A673 (cell line): ENCODE measurements around the gene HIKESHI. TPM values are rescaled to one million over a fixed set of nuclear protein-coding genes. Genes with fewer than 3 reads are reported as not detected.

ENCODE experiments used
- BruUV-seq: library from RNA; stranded (reverse); fragments of 400-500 nt; replicated peaks from 2 replicates; lab custom pipeline; 2021; lab: Mats Ljungman, UMichigan
- CTCF ChIA-PET: fragments of 300-600 bp; sonication (Branson Sonifier 250); formaldehyde crosslinking; loops from one replicate; lab custom pipeline; 2022; ENCODE audit warnings: antibody characterized with exemption; lab: Charles Lee
- POLR2A ChIA-PET: fragments of 300-600 bp; sonication (Branson Sonifier 250); formaldehyde crosslinking; loops from one replicate; lab custom pipeline; 2022; ENCODE audit warnings: antibody characterized with exemption; ENCODE audit not compliant: low non-redundant PET; lab: Charles Lee
- DNase-seq: peaks from one replicate; pipeline ENCODE4 v3.0.0-alpha.2; 2015; ENCODE audit warnings: low spot score
- H3K27ac ChIP-seq: fragments of 200-600 bp; sonication (generic); 2 replicates; pipeline ENCODE4 v1.5.1; 2016; ENCODE audit warnings: mixed run types, low read depth, mild to moderate bottlenecking, mixed read lengths, antibody characterized with exemption, low read length; ENCODE audit not compliant: poor library complexity, severe bottlenecking
- H3K27me3 ChIP-seq: fragments of 200-600 bp; sonication (generic); replicated peaks from 2 replicates; pipeline ENCODE4 v1.6.1; 2017; ENCODE audit warnings: mixed run types, low read depth, mild to moderate bottlenecking, mixed read lengths, antibody characterized with exemption, low read length; ENCODE audit not compliant: insufficient read depth, poor library complexity
- H3K36me3 ChIP-seq: fragments of 200-600 bp; sonication (generic); 2 replicates; pipeline ENCODE4 v1.6.1; 2016; ENCODE audit warnings: mixed run types, mild to moderate bottlenecking, mixed read lengths, antibody characterized with exemption, low read length; ENCODE audit not compliant: insufficient read depth, poor library complexity, severe bottlenecking
- H3K4me1 ChIP-seq: fragments of 200-600 bp; sonication (generic); 2 replicates; pipeline ENCODE4 v1.6.1; 2017; ENCODE audit warnings: mixed run types, mild to moderate bottlenecking, mixed read lengths, antibody characterized with exemption, low read length; ENCODE audit not compliant: insufficient read depth, poor library complexity, severe bottlenecking
- H3K4me3 ChIP-seq: fragments of 200-600 bp; sonication (generic); 2 replicates; pipeline ENCODE4 v1.5.1; 2016; ENCODE audit warnings: low read depth, mixed run types, mild to moderate bottlenecking, mixed read lengths, low read length; ENCODE audit not compliant: poor library complexity, severe bottlenecking
- H3K9me3 ChIP-seq: fragments of 200-600 bp; sonication (generic); 2 replicates; pipeline ENCODE4 v1.6.1; 2016; ENCODE audit warnings: mixed run types, low read depth, mild to moderate bottlenecking, mixed read lengths, antibody characterized with exemption, low read length; ENCODE audit not compliant: poor library complexity, severe bottlenecking
- EZH2 ChIP-seq: fragments of 200-600 bp; sonication (generic); IDR thresholded peaks from 2 replicates; pipeline ENCODE4 v1.6.1; 2017; ENCODE audit warnings: borderline replicate concordance, low read depth, mild to moderate bottlenecking, mixed read lengths, antibody characterized with exemption, low read length; ENCODE audit not compliant: poor library complexity, severe bottlenecking
- intact Hi-C: fragments of 100-400 bp; cut with micrococcal nuclease; formaldehyde crosslinking; loops from one replicate; pipeline ENCODE4 v1.10.0; 2022; ENCODE audit not compliant: unreplicated experiment
- total RNA-seq: library from RNA; stranded (reverse); gene quantifications from 2 replicates; pipeline ENCODE4 v1.2.3, GENCODE V29; 2021
- TF ChIP-seq, protein P1 (sequence below): fragments of 300-800, 200-600 bp; sonication (generic); conservative IDR thresholded peaks from 2 replicates; pipeline ENCODE4 v1.5.1; 2017; ENCODE audit warnings: low read depth, mild to moderate bottlenecking, antibody characterized with exemption, low read length, moderate library complexity, mixed read lengths

Gene HIKESHI
- total RNA-seq, 1 experiment from 2014 or later, result 55.1 TPM

DNA sequence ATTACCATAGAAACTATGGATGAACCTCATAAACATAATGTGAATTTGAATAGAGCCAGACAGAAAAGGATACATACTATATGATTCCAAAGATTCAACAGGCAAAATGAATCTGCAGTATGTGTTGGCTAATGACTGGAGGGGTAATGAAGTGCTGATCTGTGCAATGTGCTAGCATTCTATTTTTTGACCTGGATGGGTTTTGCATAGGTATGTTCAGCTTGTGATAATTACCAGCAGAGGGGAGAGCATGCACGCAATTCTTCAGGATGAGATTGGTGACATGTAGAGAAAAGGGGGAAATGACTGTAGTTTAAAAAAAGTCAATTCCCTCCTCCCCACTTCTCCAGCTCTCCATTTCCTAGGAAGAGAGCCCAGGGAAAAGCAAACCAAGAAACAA is 72.0 kb downstream of the HIKESHI start:
- H3K9me3 ChIP-seq, result no peaks in the 10 kb centered on the region
- no peaks in the 10 kb centered on the region for H3K4me1 ChIP-seq
- H3K4me3 ChIP-seq, result no peak overlapping the region
- ChIA-PET CTCF (no interaction called here), POLR2A (no interaction called here)
- H3K36me3 ChIP-seq, result no peaks in the 10 kb centered on the region
- H3K27me3 ChIP-seq, result no peaks in the 10 kb centered on the region
- TF ChIP-seq, protein P1, sequence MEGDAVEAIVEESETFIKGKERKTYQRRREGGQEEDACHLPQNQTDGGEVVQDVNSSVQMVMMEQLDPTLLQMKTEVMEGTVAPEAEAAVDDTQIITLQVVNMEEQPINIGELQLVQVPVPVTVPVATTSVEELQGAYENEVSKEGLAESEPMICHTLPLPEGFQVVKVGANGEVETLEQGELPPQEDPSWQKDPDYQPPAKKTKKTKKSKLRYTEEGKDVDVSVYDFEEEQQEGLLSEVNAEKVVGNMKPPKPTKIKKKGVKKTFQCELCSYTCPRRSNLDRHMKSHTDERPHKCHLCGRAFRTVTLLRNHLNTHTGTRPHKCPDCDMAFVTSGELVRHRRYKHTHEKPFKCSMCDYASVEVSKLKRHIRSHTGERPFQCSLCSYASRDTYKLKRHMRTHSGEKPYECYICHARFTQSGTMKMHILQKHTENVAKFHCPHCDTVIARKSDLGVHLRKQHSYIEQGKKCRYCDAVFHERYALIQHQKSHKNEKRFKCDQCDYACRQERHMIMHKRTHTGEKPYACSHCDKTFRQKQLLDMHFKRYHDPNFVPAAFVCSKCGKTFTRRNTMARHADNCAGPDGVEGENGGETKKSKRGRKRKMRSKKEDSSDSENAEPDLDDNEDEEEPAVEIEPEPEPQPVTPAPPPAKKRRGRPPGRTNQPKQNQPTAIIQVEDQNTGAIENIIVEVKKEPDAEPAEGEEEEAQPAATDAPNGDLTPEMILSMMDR, result no peak
- TF ChIP-seq EZH2, result no peak
- intact Hi-C loops, result no loop called here
- no peak for DNase-seq
- no peak overlapping the region for H3K27ac ChIP-seq
- BruUV-seq, result no TSS peak

DNA sequence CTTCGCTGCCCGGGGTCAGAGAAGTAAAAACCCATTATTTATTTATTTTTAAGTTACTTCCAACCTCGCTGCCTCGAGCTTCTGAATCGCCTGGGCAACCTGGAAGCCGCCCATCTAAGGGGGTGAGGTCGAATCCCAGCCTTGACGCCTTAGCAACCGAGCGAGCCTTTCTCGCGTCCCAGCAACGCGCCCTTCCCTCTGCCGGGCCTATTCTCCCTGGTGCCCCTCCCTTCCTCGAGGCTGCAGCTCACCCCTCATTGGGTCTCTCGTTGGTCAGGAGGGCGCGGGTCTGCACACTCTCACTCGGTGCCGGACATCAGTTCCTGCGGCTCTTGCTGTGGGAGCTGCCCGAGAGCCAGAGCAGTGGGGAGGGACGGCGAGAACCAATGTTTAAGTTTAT is 72.5 kb downstream of the HIKESHI start, which contains the start of gene CCDC81:
Gene CCDC81 (plus strand): TSS at position 302 of the 400 bp plus-strand sequence. CDS start 277 bp downstream, outside the sequence.
- no peak for TF ChIP-seq EZH2
- TF ChIP-seq, protein P1, result no peak
- intact Hi-C loops, result no loop called here
- CTCF ChIA-PET, result no interaction called here

DNA sequence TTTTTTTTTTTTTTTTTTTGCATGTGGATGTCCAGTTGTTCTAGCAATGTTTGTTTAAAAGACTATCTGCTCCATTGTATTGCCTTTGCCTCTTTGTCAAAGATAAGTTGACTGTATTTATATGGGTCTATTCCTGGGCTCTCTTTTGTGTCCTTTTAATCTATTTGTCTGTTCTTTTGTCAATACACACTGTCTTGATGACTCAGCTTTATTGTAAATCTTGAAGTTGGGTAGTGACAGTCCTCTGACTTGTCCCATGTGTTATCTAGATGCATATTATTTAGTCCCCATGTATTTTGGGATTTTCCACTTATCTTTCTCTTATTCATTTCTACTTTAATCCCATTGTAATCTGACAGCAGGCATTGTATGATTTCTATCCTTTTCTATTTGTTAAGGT is 75.9 kb downstream of the HIKESHI start:
- Histone ChIP-seq H3K27me3 (no peaks in the 10 kb centered on the region), H3K4me3 (no peak overlapping the region), H3K4me1 (no peaks in the 10 kb centered on the region), H3K9me3 (no peaks in the 10 kb centered on the region), H3K36me3 (no peaks in the 10 kb centered on the region), H3K27ac (no peak overlapping the region)
- ChIA-PET CTCF (no interaction called here), POLR2A (no interaction called here)
- no TSS peak for BruUV-seq
- TF ChIP-seq, protein P1, result no peak
- TF ChIP-seq EZH2, result no peak
- no peak for DNase-seq
- intact Hi-C loops, result no loop called here

More for the DNA sequence above, 72.5 kb downstream of the HIKESHI start, which contains the start of gene CCDC81:
- H3K4me1 ChIP-seq, result no peaks in the 10 kb centered on the region
- DNase-seq, result no peak
- no peak within 1 kb of the TSS for H3K27ac ChIP-seq
- POLR2A ChIA-PET, result no interaction called here
- no peak within 1 kb of the TSS for H3K4me3 ChIP-seq
- no peaks in the 10 kb centered on the region for H3K36me3 ChIP-seq
- H3K27me3 ChIP-seq, result no peaks in the 10 kb centered on the region
- no peaks in the 10 kb centered on the region for H3K9me3 ChIP-seq
- BruUV-seq, result no TSS peak
